GM12801 (cell line): ENCODE results near the gene AQP2.

Source experiments
- TF ChIP-seq, protein P1 (sequence below): IDR thresholded peaks from one replicate; pipeline ENCODE4 v1.5.1; 2011; ENCODE audit warnings: control low read depth; ENCODE audit not compliant: insufficient read length; ENCODE audit errors: extremely low read depth

Gene AQP2

DNA sequence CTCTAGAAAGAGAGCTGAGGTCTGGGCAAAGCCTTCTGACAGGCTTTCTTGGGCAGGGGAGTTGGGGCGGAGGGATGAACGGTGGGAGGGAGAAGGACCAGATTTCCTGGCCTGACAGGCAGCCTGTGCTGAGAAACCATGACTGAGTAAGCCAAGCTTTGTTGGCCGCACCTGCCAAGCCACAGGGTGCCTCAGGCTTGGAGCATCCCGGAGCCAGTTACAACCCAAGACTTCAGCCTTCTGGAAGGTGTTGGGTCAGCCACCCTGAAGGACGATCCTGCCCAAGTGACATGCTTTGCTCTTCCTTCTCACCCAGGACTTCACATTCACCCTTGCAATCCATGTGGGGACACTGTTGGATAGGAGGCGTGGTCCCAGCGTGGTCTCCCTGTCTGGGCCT lies 21.0 kb upstream of the AQP2 start:
- TF ChIP-seq, protein P1, sequence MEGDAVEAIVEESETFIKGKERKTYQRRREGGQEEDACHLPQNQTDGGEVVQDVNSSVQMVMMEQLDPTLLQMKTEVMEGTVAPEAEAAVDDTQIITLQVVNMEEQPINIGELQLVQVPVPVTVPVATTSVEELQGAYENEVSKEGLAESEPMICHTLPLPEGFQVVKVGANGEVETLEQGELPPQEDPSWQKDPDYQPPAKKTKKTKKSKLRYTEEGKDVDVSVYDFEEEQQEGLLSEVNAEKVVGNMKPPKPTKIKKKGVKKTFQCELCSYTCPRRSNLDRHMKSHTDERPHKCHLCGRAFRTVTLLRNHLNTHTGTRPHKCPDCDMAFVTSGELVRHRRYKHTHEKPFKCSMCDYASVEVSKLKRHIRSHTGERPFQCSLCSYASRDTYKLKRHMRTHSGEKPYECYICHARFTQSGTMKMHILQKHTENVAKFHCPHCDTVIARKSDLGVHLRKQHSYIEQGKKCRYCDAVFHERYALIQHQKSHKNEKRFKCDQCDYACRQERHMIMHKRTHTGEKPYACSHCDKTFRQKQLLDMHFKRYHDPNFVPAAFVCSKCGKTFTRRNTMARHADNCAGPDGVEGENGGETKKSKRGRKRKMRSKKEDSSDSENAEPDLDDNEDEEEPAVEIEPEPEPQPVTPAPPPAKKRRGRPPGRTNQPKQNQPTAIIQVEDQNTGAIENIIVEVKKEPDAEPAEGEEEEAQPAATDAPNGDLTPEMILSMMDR, result no peak

DNA sequence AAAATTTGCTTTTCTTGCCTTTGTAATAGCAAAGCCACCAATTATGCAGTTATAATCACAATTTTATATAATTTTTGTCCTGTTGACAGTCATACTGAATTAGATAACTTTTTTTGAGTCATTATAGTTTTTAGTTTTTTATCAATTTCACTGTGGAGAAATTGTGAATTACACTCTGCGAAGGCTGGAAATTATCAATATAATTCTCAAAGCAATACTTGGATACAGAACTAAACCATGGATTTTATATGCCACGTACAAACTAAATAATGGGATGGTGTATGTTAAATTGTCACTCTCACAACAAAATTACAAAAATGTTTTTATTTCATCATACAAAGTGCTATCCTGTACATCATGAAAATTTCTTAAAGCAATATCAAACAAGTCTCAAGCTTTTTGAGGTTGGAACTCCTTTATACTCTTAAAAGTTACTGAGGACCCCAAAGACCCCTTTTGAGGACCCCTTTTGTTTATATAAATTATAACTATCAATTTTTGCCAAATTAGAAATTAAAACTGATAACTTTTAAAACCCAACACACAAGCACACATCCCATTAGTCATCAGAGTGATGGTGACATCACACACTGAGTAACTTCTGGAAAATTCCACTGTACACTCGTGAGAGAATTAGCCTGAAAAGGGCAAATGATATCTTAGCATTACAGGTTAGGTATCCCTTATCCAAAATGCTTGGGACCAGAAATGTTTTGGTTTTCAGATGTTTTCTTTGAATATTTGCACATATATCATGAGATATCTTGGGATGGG lies 19.8 kb upstream of the AQP2 start:
- TF ChIP-seq, protein P1, result no peak

DNA sequence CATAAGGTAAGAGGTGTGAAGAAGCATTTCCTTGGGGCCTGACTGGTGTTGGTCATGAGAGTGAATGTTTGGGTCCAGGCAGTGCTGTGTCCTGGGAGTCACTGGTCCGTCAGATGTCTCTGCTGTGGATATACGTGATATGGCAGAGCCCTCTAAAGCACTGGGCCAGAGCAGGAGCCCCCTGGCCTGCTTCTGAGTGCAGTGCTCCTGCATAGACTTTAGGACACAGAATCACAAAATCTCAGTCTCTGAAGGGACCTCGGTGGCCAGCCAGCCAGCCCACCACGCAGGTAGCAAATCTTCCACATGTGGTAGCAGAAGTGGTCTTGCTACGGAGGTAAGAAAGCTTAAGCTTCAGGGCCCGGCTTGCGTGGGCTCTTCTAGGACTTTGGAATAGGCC lies 18.5 kb upstream of the AQP2 start:
- TF ChIP-seq, protein P1, result no peak

DNA sequence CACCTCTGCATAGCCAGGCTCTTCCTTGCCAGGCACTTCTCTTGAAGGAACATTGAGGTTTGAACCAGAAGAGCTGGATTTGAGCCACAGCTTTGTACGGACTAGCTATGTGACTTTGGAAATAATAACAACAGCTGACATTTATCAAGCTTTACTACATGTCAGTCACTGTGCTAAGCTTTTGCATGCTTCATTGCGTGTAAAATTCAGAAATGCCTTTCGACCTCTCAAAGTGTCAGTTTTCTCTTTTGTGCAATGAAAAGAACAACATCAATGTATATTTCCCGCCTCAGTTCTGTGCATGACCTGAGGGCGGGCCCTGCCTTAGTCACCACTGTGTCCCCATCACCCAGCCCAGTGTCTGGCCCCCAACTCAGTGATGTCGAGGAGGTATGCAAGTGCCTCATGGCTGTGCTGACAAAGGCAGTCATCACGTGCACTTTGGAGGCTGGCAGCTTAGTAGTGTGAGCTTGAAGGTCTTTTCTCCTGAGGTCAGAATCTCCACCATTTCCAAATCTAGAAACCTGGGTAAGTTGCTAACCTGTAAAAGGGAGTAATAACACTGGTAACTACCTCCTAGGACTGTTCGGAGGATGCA lies 17.9 kb upstream of the AQP2 start:
- TF ChIP-seq, protein P1, result no peak

DNA sequence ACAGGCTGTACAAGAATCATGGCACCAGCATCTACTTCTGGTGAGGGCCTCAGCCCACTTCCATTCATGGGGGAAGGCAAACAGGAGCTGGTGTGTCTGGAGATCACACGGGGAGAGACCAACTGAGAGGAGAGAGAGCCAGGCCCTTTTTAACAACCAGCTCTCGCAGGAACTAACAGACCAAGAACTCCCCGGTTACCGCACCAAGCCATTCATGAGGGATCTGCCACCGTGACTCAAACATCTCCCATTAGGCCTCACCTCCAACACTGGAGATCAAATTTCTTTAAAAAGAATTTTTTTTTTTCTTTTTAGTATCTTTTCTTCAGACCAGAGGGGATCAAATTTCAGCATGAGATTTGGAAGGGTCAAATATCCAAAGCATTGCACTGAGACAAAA lies 16.7 kb upstream of the AQP2 start:
- TF ChIP-seq, protein P1, result no peak

DNA sequence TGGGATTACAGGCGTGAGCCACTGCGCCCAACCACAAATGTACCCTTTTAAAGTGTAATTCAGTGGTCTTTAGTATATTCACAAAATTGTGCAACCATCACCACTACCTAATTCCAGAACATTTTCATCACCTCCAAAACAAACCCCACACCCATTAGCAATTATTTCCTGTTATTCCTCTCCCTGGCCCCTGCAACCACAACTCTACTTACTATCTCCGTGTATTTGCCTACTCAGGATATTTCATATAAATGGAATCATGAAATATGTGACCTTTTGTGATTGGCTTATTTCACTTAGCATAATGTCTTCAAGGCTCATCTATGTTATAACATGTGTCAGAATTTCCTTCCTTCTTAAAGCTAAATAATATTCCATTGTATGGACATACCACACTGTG lies 16.0 kb upstream of the AQP2 start:
- TF ChIP-seq, protein P1, result no peak

DNA sequence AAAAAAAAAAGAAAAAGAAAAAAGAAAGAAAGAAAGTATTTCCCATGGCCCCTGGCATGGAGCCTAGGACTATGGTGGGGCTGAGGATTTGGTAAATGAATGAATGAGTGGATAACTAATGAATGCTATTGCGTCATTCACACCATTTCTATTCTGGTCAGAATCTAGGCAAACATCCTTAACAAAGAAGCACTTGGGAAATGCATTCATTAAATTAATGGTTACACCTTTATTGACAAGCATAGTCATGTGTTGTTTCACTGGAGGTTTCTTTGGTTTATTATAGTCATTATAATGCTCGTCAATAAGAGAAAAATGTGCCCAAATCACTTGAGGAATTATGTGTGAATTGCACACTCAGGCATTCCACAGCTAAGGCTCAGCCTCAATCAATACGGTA lies 13.6 kb upstream of the AQP2 start:
- TF ChIP-seq, protein P1, result no peak
